Mucosa of stomach (tissue), 1 donor: ENCODE data around the gene GALNT17.

Source experiments
- H3K27me3 ChIP-seq: one replicate; pipeline ENCODE4 v1.7.0; 2013; ENCODE audit warnings: mild to moderate bottlenecking, low read length; ENCODE audit not compliant: control insufficient read depth, insufficient read depth
- H3K36me3 ChIP-seq: one replicate; pipeline ENCODE4 v1.7.0; 2013; ENCODE audit warnings: low read length; ENCODE audit not compliant: control insufficient read depth, insufficient read depth
- H3K4me1 ChIP-seq: one replicate; pipeline ENCODE4 v1.7.0; 2013; ENCODE audit warnings: mild to moderate bottlenecking, low read length; ENCODE audit not compliant: control insufficient read depth, insufficient read depth
- H3K4me3 ChIP-seq: one replicate; pipeline ENCODE4 v1.7.0; 2013; ENCODE audit warnings: low read length
- H3K9ac ChIP-seq: one replicate; pipeline ENCODE4 v1.7.0; 2013; ENCODE audit warnings: mild to moderate bottlenecking, low read length, moderate library complexity
- H3K9me3 ChIP-seq: one replicate; pipeline ENCODE4 v1.7.0; 2013; ENCODE audit warnings: mild to moderate bottlenecking, low read length, moderate library complexity; ENCODE audit not compliant: control insufficient read depth
- donor health status: Pancreatic carcinoma.

GALNT17 gene

GRCh38 chr7:71271203-71271602, 139.3 kb downstream of the GALNT17 start:
- H3K4me3 ChIP-seq: no peak overlapping the region
- H3K27me3 ChIP-seq: no peaks in the 10 kb centered on the region
- H3K9ac ChIP-seq: no peak overlapping the region
- no peaks in the 10 kb centered on the region for H3K4me1 ChIP-seq
- H3K9me3 ChIP-seq: no peaks in the 10 kb centered on the region
- H3K36me3 ChIP-seq: no peaks in the 10 kb centered on the region

DNA sequence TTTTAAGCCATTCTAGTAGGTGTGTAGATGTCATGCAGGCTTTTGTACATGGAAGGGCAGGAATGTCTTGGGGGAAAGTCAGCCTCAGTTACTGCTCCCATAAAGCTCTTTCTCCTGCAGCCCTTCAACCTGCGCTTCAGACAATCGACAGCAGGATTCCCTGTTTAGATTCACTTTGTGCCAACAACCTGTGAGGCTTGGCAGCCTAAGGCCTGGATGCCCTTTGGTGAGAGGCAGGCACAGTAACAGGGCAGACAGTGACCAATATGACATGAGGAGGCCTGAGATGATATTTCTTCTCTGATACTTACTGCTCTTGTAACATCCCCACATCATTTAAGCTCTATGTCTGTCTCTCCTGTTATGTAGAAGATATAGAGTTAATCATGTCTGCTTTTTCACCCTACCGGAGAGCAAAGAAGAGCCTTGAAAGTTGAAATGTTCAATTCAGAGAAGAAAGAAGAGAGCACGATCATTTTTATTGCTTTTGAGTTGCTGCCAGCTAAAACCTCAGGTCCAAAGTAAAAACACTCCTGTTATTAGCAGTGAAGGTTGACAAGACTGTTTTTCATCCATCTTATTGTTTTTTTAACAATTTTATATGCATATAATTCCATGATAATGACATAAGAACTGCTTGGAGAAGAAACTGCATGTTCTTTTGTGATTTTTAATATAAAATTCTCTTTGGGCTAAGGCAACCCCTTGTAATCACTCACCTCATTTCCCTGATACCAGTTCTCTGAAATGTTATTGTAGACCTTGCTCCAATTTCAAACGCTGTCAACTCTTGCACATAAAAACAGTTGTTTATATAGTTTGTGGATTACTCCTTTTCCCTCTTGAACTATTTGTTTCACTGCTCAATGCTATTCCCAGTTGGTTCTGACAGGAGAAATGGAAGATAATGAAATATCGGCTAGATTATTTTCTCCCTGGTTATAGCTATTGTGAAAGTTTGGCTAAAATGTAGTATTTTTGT, 140.9 kb downstream of the GALNT17 start:
- H3K4me1 ChIP-seq: no peaks in the 10 kb centered on the region
- H3K9ac ChIP-seq: no peak overlapping the region

DNA sequence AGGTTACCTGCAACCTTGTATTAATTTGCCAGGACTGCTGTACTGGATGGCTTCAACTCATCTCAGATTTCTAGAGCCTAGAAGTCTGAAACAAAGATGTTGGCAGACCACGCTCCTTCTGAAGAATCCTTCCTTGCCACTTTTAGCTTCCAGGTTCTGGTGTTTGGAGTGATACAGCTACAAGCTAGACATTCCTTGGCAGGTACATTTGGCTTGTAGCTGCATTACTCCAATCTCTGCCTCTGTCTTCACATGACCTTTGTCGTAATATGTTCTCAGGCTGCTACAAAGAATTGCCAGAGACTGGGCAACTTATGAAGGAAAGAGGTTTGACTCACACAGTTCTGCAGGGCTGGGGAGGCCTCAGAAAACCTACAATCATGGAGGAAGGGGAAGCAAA, 146.3 kb downstream of the GALNT17 start:
- H3K9ac ChIP-seq: no peak overlapping the region
- H3K4me3 ChIP-seq: no peak overlapping the region
- H3K4me1 ChIP-seq: no peaks in the 10 kb centered on the region
- H3K9me3 ChIP-seq: no peaks in the 10 kb centered on the region
- no peaks in the 10 kb centered on the region for H3K36me3 ChIP-seq
- no peaks in the 10 kb centered on the region for H3K27me3 ChIP-seq

More for the DNA sequence above, 140.9 kb downstream of the GALNT17 start:
- Histone ChIP-seq H3K9me3 (no peaks in the 10 kb centered on the region), H3K4me3 (no peak overlapping the region), H3K27me3 (no peaks in the 10 kb centered on the region), H3K36me3 (no peaks in the 10 kb centered on the region)

DNA sequence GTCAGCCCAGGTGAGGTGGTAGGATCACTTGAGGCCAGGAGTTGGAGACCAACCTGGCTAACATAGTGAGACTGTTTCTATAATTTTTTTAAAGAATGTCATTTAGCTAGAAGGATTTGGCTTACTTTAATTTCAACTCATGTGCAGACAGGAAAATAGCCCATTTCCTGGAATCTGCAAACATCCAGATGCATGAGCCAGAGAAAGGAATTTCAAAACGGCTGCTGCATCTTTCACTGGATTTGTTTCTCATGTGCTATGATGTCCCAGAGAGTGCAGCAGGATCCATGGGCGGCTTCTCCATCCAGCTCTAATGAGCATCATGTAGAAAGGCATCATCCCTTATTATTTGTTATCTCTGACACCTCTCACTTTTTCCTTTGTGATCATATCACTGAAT, 149.3 kb downstream of the GALNT17 start:
- Histone ChIP-seq H3K4me1 (no peaks in the 10 kb centered on the region), H3K4me3 (no peak overlapping the region), H3K9me3 (no peaks in the 10 kb centered on the region), H3K27me3 (no peaks in the 10 kb centered on the region), H3K36me3 (no peaks in the 10 kb centered on the region), H3K9ac (no peak overlapping the region)

GRCh38 chr7:71283802-71284201, 151.9 kb downstream of the GALNT17 start:
- H3K36me3 ChIP-seq: no peaks in the 10 kb centered on the region
- no peak overlapping the region for H3K9ac ChIP-seq
- H3K4me3 ChIP-seq: no peak overlapping the region
- H3K4me1 ChIP-seq: no peaks in the 10 kb centered on the region
- no peaks in the 10 kb centered on the region for H3K9me3 ChIP-seq
- no peaks in the 10 kb centered on the region for H3K27me3 ChIP-seq

DNA sequence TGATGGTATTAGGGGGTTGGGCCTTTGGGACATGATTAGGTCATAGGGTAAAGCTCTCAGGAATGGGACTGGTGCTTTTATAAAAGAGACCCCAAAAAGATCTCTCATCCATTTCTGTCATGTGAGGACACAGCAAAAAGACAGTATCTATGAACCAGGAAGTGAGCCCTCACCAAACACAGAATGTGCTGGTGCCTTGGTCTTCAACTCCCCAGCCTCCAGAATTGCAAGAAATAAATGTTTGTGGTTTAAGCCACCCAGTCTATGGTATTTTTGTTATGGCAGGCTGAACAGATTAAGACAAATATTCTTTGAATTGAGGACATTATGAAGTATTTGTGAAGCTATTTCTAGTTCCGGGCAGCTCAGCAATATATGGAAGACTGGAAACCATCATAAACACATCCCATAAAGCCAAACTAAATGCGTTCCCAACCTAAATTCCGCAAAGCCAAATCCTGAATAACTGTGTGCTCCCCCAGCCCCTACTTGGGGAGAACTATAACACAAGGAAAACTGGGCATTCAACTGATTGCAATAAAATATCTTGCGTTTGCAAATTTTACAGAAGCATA, 153.7 kb downstream of the GALNT17 start:
- Histone ChIP-seq H3K27me3 (no peaks in the 10 kb centered on the region), H3K4me3 (no peak overlapping the region), H3K36me3 (no peaks in the 10 kb centered on the region), H3K4me1 (no peaks in the 10 kb centered on the region), H3K9me3 (no peaks in the 10 kb centered on the region), H3K9ac (no peak overlapping the region)

DNA sequence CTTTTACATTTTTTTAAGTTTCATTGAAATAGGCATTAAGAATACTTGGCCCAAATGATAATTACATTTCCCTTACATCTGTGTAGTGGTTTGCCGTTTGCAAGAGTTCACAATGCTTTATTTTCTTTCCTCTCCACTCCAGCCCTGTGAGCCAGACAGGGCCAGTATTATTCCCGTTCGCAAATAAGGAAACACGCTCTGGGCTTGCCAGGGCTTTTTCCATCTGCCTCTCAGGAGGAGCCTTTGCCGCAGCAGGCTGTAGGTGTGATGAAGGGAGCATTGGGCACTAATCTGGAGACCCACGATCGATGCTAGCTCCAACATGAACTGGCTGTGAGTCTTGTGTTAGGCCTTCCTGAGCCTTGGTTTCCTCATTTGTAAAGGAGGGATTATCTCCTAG, 154.4 kb downstream of the GALNT17 start:
- no peaks in the 10 kb centered on the region for H3K36me3 ChIP-seq
- H3K27me3 ChIP-seq: no peaks in the 10 kb centered on the region
- no peak overlapping the region for H3K9ac ChIP-seq
- H3K4me1 ChIP-seq: no peaks in the 10 kb centered on the region
- no peak overlapping the region for H3K4me3 ChIP-seq
- no peaks in the 10 kb centered on the region for H3K9me3 ChIP-seq

DNA sequence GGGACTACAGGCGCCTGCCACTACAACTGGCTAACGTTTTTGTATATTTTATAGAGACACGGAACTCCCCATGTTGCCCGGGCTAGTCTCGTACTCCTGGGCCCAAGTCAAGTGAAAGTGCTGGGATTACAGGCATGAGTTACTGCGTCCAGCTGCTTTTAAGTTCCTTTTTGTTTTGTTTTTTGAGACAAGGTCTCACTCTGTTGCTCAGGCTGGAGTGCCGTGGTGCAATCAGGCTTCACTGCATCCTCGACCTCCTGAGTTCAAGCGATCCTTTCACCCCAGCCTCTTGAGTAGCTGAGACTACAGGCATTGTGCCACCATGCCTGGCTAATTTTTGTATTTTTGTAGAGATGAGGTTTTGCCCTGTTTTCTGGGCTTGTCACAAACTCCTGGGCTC, 155.0 kb downstream of the GALNT17 start:
- Histone ChIP-seq H3K9ac (no peak overlapping the region), H3K36me3 (no peaks in the 10 kb centered on the region), H3K9me3 (no peaks in the 10 kb centered on the region), H3K4me3 (no peak overlapping the region), H3K27me3 (no peaks in the 10 kb centered on the region), H3K4me1 (no peaks in the 10 kb centered on the region)

DNA sequence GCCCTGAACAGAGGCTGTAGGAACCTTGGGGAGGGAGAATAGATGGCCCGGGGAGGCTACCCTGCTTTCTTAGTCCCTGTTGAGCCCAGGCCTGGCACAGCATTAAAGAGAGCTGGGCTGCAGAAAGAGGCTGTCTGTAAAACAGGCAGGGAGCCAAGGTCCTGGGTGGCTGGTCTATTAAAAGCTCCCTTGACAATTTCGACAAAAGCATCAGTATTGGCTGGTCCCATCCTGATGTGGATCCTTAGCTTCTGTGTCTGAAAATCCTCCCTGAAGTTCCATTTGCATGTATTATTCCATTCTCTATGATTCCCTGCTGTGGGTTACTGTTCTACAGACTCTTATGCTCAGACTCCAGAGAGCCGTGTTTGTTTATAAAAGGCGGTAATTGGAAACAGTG, 158.5 kb downstream of the GALNT17 start:
- no peak overlapping the region for H3K4me3 ChIP-seq
- no peaks in the 10 kb centered on the region for H3K4me1 ChIP-seq
- H3K27me3 ChIP-seq: no peaks in the 10 kb centered on the region
- H3K9me3 ChIP-seq: no peaks in the 10 kb centered on the region
- no peaks in the 10 kb centered on the region for H3K36me3 ChIP-seq
- H3K9ac ChIP-seq: no peak overlapping the region

GRCh38 chr7:71298378-71298777, 166.4 kb downstream of the GALNT17 start:
- H3K9me3 ChIP-seq: no peaks in the 10 kb centered on the region
- no peak overlapping the region for H3K4me3 ChIP-seq
- H3K27me3 ChIP-seq: no peaks in the 10 kb centered on the region
- no peaks in the 10 kb centered on the region for H3K4me1 ChIP-seq
- no peaks in the 10 kb centered on the region for H3K36me3 ChIP-seq
- H3K9ac ChIP-seq: no peak overlapping the region

- no peak overlapping the region for H3K4me3 ChIP-seq
- no peaks in the 10 kb centered on the region for H3K9me3 ChIP-seq
- no peaks in the 10 kb centered on the region for H3K4me1 ChIP-seq
- no peak overlapping the region for H3K9ac ChIP-seq
- no peaks in the 10 kb centered on the region for H3K27me3 ChIP-seq
- H3K36me3 ChIP-seq: no peaks in the 10 kb centered on the region
These were observed 168.1 kb downstream of the GALNT17 start for GRCh38 chr7:71300086-71300485.

DNA sequence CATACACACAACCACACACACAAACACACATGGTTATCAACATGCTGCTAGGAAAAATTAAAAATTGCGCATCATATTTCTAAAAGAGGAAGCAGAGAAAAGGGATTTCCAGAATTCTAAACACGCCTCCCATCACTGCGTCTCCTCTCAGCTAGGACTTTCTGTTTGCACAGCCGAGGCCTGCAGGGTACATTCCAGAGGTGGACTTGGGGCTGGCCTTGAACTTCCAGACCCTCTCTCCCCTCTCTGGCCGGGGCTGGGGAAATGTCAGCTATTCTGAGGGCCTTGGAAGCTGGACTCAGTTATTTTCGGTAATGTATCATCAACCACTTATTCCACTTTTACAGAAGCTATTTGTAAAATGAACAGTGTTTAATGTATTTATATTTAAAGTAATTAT, 168.7 kb downstream of the GALNT17 start:
- Histone ChIP-seq H3K4me3 (no peak overlapping the region), H3K9me3 (no peaks in the 10 kb centered on the region), H3K36me3 (no peaks in the 10 kb centered on the region), H3K9ac (no peak overlapping the region), H3K4me1 (no peaks in the 10 kb centered on the region), H3K27me3 (no peaks in the 10 kb centered on the region)
